Bronchial epithelial cell (primary cell): ENCODE measurements around the gene GP2. TPM values are rescaled to one million over a fixed set of nuclear protein-coding genes. Genes with fewer than 3 reads are reported as not detected.
"Not testable (repeated sequence)": the region's sequence is repeated elsewhere in the genome, so short reads cannot be mapped to it uniquely, and the experiment has no call there.

Experiments used
- DNase-seq: peaks from one replicate; pipeline ENCODE4 v3.0.0-alpha.2; 2010; ENCODE audit warnings: low read depth
- FAIRE-seq: peaks from 2 replicates; lab custom pipeline; 2011; peaks lifted over from hg19 to GRCh38; lab: Jason Lieb, UNC
- H3K27me3 ChIP-seq: 2 replicates; pipeline ENCODE4 v1.5.1; 2011; ENCODE audit warnings: low read length; ENCODE audit not compliant: control insufficient read depth, insufficient read depth
- H3K36me3 ChIP-seq: 2 replicates; pipeline ENCODE4 v1.5.1; 2011; ENCODE audit warnings: low read length; ENCODE audit not compliant: control insufficient read depth, insufficient read depth
- H3K4me3 ChIP-seq: 2 replicates; pipeline ENCODE4 v1.5.1; 2011; ENCODE audit warnings: mild to moderate bottlenecking, low read depth, low read length, control low read depth
- total RNA-seq: library from RNA; depleted of rRNA; stranded (reverse); fragments of >200 nt; gene quantifications from 2 replicates; pipeline ENCODE4 v1.2.1, GENCODE V29; 2014
- TF ChIP-seq, protein P1 (sequence below): IDR thresholded peaks from 2 replicates; pipeline ENCODE4 v1.5.1; 2011; ENCODE audit warnings: mild to moderate bottlenecking, moderate library complexity, low read length, control low read depth, inconsistent platforms; ENCODE audit not compliant: insufficient read depth, severe bottlenecking

GP2 gene
- total RNA-seq, 1 donor from 2014 or later: not detected

DNA sequence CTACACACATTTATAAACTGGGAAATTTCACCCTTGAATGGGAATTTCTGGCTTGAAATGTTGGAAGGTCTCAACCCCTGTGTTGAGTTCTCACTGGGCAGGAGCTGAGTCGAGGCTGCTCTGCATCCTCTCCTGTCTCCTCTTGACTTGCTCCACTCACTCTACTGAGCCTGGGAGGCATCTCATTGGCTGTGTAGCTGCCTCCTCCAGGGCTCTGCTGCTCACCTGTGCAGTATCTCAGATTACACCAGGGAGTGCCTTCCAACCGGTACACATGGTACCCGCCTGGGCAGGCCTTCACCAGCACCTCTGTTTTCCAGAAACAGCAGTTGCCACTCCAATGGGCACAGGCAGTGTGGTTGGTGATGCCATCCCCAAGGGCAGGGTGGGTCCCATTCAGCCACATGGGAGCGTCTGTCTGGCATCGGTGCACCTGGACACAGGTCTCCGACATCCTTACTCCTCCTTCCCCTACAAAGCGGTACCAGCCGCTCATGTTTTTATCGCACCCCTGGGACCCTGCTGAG is 3.7 kb downstream of the GP2 start:
- FAIRE-seq (no peak), DNase-seq (no peak)
- Histone ChIP-seq H3K36me3 (no peaks in the 10 kb centered on the region), H3K4me3 (no peak overlapping the region), H3K27me3 (no peaks in the 10 kb centered on the region)
- TF ChIP-seq, protein P1, sequence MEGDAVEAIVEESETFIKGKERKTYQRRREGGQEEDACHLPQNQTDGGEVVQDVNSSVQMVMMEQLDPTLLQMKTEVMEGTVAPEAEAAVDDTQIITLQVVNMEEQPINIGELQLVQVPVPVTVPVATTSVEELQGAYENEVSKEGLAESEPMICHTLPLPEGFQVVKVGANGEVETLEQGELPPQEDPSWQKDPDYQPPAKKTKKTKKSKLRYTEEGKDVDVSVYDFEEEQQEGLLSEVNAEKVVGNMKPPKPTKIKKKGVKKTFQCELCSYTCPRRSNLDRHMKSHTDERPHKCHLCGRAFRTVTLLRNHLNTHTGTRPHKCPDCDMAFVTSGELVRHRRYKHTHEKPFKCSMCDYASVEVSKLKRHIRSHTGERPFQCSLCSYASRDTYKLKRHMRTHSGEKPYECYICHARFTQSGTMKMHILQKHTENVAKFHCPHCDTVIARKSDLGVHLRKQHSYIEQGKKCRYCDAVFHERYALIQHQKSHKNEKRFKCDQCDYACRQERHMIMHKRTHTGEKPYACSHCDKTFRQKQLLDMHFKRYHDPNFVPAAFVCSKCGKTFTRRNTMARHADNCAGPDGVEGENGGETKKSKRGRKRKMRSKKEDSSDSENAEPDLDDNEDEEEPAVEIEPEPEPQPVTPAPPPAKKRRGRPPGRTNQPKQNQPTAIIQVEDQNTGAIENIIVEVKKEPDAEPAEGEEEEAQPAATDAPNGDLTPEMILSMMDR: no peak

DNA sequence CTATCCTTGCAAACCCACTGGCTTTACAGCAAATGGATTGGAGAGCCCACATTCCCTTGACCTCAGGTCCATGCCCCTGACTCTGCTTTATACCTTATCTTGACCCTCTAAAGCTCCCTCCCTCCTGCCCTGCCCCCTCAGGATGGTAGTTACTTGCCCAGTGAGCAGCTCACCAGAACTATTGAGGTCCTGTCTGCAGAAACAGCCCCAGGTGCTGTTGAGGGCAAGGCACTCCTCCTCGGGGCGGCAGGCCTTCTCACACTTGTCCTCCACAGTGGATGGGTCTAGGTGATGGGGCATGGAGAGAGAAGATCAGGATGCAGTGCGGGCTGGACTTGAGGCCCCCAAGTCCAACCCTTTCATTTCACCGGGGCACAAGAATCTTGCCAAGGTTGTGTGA is 4.6 kb downstream of the GP2 start:
- Histone ChIP-seq H3K36me3 (no peaks in the 10 kb centered on the region), H3K27me3 (no peaks in the 10 kb centered on the region), H3K4me3 (no peak overlapping the region)
- FAIRE-seq: no peak
- TF ChIP-seq, protein P1: no peak
- DNase-seq: no peak

DNA sequence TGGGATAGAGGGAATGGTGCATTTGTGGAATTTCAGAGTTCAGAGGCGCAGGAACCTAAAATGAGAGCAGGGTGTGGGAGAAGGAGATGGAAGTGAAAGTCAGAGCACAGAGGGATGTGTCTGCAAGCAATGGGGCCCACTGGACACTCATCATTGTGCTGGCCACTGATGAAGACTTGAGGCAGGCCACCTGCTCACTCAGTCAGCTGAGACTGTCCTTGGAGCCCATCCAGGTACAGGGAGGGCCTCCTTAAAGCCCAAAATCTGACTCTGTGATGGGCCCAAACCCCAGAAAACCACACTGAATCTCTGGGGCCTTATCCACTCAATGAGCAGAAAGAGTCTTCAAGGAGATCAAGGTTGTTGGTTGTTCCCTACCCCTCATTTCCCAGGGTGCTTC is 5.6 kb downstream of the GP2 start:
- no peak overlapping the region for H3K4me3 ChIP-seq
- FAIRE-seq (peak; percentile 18), DNase-seq (no peak)
- TF ChIP-seq, protein P1: no peak
- no peaks in the 10 kb centered on the region for H3K36me3 ChIP-seq
- no peaks in the 10 kb centered on the region for H3K27me3 ChIP-seq

DNA sequence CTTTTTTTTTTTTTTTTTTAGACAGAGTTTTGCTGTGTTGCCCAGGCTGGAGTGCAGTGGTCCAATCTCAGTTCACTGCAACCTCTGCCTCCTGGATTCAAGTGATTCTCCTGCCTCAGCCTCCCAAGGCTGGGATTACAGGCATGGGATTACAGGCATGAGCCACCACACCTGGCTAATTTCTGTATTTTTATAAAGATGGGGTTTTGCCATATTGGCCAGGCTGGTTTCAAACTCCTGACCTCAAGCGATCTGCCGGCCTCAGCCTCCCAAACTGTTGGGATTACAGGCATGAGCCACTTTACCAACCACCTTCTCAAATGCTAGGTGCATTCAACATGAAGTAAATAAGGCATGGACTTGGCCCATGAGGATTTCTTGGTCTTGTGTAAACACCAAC is 6.3 kb downstream of the GP2 start:
- H3K36me3 ChIP-seq, H3K4me3 ChIP-seq, FAIRE-seq, H3K27me3 ChIP-seq, DNase-seq: not testable (repeated sequence)

DNA sequence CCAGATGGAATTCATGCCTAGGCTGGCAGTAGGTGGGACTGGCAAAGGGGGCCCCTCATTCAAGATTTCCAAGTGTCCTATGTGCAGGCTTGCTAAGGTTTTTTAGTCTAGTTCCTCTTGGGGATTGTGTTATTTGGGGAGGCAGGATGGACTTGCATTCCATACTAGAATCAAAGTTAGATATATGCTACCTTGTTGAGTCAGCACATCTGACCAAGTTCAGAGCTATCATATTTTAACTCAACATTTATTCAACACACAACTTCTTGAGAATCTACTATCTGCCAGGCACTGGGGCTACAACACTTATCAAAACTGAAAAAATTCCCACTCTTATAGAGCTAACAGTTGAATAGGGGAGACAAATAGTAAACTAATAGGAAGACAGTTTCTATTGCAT is 6.7 kb downstream of the GP2 start:
- Histone ChIP-seq H3K4me3 (no peak overlapping the region), H3K27me3 (no peaks in the 10 kb centered on the region), H3K36me3 (no peaks in the 10 kb centered on the region)
- DNase-seq (no peak), FAIRE-seq (no peak)
- TF ChIP-seq, protein P1: no peak

DNA sequence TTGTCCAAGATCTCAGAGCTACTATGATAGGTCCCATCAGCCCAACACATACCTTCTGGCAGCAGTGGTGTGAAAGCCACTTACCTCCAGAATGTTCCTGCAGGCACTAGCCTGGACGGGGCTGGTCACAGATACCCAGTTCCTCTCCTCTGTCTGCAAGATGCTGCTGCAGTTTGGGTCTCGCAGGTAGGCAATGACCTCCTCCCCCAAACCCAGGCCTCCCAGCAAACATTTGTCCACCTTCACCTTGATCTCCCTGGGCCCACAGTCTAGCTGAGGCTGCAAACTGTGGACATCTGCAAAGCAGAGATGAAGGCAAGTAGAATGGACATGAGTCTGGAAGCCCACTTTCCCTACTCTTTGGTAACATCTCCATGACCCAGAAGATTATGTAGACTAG is 7.1 kb downstream of the GP2 start:
- Histone ChIP-seq H3K27me3 (no peaks in the 10 kb centered on the region), H3K36me3 (no peaks in the 10 kb centered on the region), H3K4me3 (no peak overlapping the region)
- TF ChIP-seq, protein P1: no peak
- DNase-seq (no peak), FAIRE-seq (peak; percentile 89)
